AG09319 (cell line): Measurements from ENCODE around the gene TRAF1.

Experiments used
- DNase-seq: peaks from one replicate; pipeline ENCODE4 v3.0.0-alpha.2; 2010; ENCODE audit warnings: low read depth; ENCODE audit errors: extremely low read depth
- TF ChIP-seq, protein P1 (sequence below): IDR thresholded peaks from 2 replicates; pipeline ENCODE4 v1.5.1; 2011; ENCODE audit warnings: low read depth, mild to moderate bottlenecking, inconsistent platforms, low read length, moderate library complexity

TRAF1 gene

DNA sequence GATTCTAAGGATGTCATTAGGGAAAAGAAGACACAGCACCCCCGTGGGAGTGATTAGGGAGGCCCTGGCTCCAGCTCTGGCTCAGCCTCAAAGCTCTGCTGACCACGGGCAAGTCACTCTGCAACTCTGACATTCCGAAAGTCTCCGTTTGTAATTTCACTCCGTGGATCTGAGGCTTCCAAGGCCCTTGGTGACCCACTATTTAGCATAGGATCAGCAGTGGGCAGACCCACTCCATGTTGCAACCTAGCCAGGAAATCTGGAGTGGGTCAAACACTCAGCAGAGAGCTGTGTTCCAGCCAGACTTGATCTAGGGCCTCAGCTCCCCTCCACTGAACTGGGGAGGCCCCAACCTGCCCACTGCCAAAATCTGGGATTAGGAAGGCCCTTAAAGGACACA, 61.4 kb downstream of the TRAF1 start:
- TF ChIP-seq, protein P1, sequence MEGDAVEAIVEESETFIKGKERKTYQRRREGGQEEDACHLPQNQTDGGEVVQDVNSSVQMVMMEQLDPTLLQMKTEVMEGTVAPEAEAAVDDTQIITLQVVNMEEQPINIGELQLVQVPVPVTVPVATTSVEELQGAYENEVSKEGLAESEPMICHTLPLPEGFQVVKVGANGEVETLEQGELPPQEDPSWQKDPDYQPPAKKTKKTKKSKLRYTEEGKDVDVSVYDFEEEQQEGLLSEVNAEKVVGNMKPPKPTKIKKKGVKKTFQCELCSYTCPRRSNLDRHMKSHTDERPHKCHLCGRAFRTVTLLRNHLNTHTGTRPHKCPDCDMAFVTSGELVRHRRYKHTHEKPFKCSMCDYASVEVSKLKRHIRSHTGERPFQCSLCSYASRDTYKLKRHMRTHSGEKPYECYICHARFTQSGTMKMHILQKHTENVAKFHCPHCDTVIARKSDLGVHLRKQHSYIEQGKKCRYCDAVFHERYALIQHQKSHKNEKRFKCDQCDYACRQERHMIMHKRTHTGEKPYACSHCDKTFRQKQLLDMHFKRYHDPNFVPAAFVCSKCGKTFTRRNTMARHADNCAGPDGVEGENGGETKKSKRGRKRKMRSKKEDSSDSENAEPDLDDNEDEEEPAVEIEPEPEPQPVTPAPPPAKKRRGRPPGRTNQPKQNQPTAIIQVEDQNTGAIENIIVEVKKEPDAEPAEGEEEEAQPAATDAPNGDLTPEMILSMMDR = no peak
- DNase-seq = no peak

DNA sequence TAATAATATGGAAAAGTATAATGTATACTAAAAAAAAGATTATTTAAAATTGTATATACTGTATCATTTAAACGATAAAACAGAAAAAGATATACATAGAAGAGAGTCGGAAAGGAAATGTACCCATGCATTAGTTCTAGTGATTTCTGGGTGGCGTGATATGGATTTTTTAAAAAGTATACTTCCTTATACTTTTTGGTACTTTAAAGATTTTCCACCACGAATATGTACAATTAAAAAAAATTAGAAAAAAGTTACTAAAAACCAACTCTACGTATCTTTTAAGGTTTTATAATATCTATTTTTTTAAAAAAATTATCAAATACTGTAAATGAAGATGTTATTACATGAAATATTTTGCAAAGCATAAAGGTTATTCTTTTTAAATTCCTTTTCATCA, 61.9 kb downstream of the TRAF1 start:
- DNase-seq = no peak
- TF ChIP-seq, protein P1 = no peak

DNA sequence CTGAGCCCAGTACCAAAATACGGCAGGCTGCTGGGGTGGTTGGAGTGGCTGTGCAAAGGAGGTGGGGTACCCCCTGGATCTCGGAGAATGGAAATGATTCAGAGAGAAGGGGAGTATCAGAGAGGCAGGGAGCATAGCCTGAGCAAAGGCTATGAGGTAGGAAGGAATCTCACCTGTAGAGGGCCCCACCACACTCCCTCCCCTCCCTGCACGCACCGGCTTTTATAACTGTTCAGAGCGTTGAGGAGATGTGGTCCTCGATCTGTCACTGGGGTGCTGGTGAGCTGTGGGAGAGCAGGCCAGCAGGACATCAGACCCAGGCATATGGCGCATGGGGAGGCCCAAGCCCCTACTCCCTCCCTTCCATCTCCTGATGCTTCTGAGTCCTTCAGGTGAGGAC, 62.8 kb downstream of the TRAF1 start:
- no peak for DNase-seq
- TF ChIP-seq, protein P1 = no peak

DNA sequence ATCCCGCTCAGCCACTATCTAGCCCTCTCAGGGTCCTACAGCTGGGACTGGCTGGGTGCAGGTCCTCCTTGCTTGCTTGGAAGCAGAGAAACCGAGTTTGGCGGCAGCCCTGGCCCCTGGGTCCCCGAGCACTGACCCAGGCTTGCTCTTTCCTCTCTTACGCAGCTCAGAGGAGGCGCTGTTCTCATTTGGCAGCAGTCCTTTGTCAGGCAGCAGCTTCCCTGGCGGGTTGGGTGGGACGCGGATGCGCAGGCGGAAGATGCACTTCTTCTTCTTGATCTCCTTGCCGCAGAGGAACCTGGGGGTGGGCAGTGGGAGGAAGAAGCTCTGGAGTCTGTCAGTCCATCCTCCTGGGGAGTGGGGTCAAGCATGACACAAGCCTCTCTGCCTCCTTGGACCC, 64.1 kb downstream of the TRAF1 start:
- TF ChIP-seq, protein P1 = no peak
- DNase-seq = no peak

DNA sequence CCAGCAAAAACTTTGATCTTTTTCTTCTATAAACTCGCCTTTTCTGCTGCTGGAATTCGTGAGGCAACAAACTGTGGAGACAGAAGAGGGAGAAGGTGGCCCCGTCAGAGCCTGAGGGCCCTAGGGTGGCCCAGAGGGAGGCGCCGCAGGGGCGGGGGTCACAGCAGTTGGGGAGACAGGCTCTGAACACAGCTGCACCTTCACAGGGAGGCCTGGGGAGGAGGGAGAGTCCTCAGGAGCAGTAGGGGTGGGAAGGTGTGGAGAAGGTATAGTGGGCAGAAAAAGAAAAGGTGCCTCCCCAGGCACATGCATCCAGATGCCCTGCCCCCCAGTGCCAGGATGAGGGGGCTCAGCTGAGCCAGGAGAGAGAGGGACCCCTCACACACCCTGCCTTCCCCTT, 64.7 kb downstream of the TRAF1 start:
- DNase-seq = no peak
- TF ChIP-seq, protein P1 = no peak

DNA sequence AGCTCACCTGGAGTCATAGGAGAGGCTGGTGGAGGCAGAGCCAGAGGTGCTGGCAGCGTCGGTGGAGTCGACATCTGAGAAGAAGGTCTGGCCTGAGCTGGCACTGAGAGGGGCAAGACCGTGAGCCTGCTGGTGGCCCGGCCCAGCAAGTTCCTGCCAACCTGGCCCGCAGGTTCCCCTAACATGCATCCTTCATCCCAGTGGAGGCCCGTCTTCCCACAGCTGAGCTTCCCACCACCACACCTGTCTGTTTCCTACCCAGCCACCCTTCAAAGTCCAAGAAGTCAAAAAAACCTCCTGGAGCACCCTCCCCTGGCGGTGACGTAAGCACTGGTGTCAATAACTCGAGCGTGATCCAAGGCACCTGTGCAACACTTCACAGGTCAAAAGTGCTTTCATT, 66.5 kb downstream of the TRAF1 start:
- TF ChIP-seq, protein P1 = no peak
- DNase-seq = no peak

DNA sequence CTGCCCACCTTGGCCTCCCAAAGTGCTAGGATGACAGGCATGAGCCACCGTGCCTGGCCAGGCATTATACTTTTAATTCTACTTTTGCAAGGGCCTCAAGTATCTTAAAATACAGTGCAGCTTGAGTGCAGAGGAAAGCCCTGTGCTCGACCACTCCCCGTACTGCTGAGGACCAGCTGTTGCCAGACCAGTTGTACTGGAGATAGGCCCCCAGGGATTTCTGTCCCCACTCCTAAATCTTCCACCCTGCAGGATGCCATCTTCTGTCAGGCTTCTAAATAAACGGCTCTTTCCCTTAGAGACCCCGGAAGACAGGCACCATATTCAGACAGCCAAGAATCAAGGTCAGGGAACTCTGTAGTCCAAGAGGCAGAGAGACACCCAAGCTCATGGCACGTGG, 67.2 kb downstream of the TRAF1 start:
- no peak for DNase-seq
- TF ChIP-seq, protein P1 = no peak

DNA sequence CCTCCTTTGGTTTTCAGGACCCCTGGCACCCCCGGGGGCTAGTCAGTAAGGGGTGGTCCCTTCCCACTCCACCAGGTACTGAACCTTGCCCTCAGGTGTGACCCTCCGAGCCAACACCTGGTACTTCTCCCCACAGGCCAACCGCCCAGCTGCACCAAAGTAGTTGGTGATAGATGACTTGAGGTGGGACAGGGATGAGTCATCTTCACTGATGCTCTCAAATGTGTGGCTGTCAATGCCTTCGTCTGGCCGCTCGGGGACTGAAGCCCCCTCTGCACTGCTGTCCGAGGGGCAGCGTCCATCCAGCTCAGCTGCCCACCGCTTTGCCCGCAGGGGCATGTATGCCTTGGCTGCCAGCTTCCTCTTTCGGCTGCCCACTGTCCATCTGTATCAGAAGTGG, 68.7 kb downstream of the TRAF1 start:
- DNase-seq = no peak
- TF ChIP-seq, protein P1 = no peak
